Memory B cell (primary cell): ENCODE data around the gene NEURL1B.

Experiments used
- ATAC-seq: fragments of 150-1000 bp; cut with Tn5 transposase; 2 replicates; pipeline ENCODE4 v1.10.0; 2021; ENCODE audit warnings: low read depth, mild to moderate bottlenecking, moderate library complexity
- DNase-seq, 2 donors: peaks; one replicate each; pipeline ENCODE4 v3.0.0; 2022; ENCODE audit warnings: low spot score in 2 of 2
- H3K27ac Mint-ChIP-seq: one replicate; pipeline ENCODE4 v1.8.0; 2022; ENCODE audit warnings: mild to moderate bottlenecking, moderate library complexity, mixed read lengths
- H3K27me3 Mint-ChIP-seq: one replicate; pipeline ENCODE4 v1.8.0; 2022; ENCODE audit warnings: mixed read lengths
- H3K36me3 Mint-ChIP-seq: one replicate; pipeline ENCODE4 v1.8.0; 2022; ENCODE audit warnings: mild to moderate bottlenecking, mixed read lengths
- H3K4me1 Mint-ChIP-seq: one replicate; pipeline ENCODE4 v1.8.0; 2022; ENCODE audit warnings: mixed read lengths
- H3K4me3 Mint-ChIP-seq: one replicate; pipeline ENCODE4 v1.8.0; 2022; ENCODE audit warnings: mild to moderate bottlenecking, moderate library complexity, mixed read lengths
- H3K9me3 Mint-ChIP-seq: one replicate; pipeline ENCODE4 v1.8.0; 2022; ENCODE audit warnings: mixed read lengths

The NEURL1B gene

DNA sequence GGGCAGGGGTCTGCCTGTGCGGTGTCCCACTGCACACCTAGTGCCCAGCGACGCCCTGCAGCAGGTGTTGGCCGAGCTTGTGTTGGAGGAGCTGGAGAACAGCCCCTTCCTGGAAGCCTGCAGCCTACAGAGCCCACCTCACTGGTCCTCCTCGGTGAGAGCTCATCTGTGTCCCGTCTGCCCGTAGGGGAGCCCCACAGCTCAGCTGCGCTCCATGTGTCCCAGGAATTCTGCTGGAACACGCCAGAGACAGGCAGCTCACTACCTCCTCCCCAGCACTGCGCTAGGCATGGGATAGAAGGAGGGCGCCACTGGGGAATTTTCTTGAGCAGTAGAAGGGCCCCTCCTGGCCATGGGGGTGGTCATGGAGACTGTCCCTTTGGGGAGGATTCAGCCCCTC is 85.9 kb downstream of the NEURL1B start:
- no peak overlapping the region for H3K4me3 Mint-ChIP-seq
- no peaks in the 10 kb centered on the region for H3K9me3 Mint-ChIP-seq
- no peaks in the 10 kb centered on the region for H3K36me3 Mint-ChIP-seq
- peaks cover 3% of the 10 kb centered on the region for H3K27me3 Mint-ChIP-seq
- ATAC-seq (no peak), DNase-seq (no peak)
- H3K27ac Mint-ChIP-seq = no peak overlapping the region
- peaks cover 5% of the 10 kb centered on the region for H3K4me1 Mint-ChIP-seq

GRCh38 chr5:172727551-172727950 is 86.5 kb downstream of the NEURL1B start:
- Mint-ChIP-seq H3K36me3 (no peaks in the 10 kb centered on the region), H3K4me1 (peaks cover 7% of the 10 kb centered on the region)
- no peak for ATAC-seq

GRCh38 chr5:172728481-172729241 is 87.6 kb downstream of the NEURL1B start:
- Mint-ChIP-seq H3K4me1 (peaks cover 10% of the 10 kb centered on the region), H3K9me3 (no peaks in the 10 kb centered on the region), H3K4me3 (no peak overlapping the region), H3K36me3 (no peaks in the 10 kb centered on the region), H3K27me3 (peaks cover 3% of the 10 kb centered on the region), H3K27ac (peak overlapping the region; percentile 3)
- DNase-seq = no peak
- no peak for ATAC-seq

More at GRCh38 chr5:172727551-172727950, 86.5 kb downstream of the NEURL1B start:
- DNase-seq = no peak
- H3K9me3 Mint-ChIP-seq = no peaks in the 10 kb centered on the region
- H3K27ac Mint-ChIP-seq = peak overlapping the region; percentile 3
- H3K4me3 Mint-ChIP-seq = no peak overlapping the region
- H3K27me3 Mint-ChIP-seq = peaks cover 3% of the 10 kb centered on the region

- ATAC-seq = no peak
- H3K4me3 Mint-ChIP-seq = no peak overlapping the region
- H3K27me3 Mint-ChIP-seq = peaks cover 3% of the 10 kb centered on the region
- no peak overlapping the region for H3K27ac Mint-ChIP-seq
- no peaks in the 10 kb centered on the region for H3K9me3 Mint-ChIP-seq
- no peaks in the 10 kb centered on the region for H3K36me3 Mint-ChIP-seq
- H3K4me1 Mint-ChIP-seq = peaks cover 10% of the 10 kb centered on the region
- no peak for DNase-seq
Measured at GRCh38 chr5:172729588-172729987, 88.5 kb downstream of the NEURL1B start.

- peaks cover 13% of the 10 kb centered on the region for H3K4me1 Mint-ChIP-seq
- no peaks in the 10 kb centered on the region for H3K36me3 Mint-ChIP-seq
- H3K27ac Mint-ChIP-seq = peak overlapping the region; percentile 8
- DNase-seq (no peak), ATAC-seq (no peak)
- H3K27me3 Mint-ChIP-seq = peaks cover 3% of the 10 kb centered on the region
- no peak overlapping the region for H3K4me3 Mint-ChIP-seq
- H3K9me3 Mint-ChIP-seq = no peaks in the 10 kb centered on the region
Measured at GRCh38 chr5:172730222-172730621, 89.2 kb downstream of the NEURL1B start.

DNA sequence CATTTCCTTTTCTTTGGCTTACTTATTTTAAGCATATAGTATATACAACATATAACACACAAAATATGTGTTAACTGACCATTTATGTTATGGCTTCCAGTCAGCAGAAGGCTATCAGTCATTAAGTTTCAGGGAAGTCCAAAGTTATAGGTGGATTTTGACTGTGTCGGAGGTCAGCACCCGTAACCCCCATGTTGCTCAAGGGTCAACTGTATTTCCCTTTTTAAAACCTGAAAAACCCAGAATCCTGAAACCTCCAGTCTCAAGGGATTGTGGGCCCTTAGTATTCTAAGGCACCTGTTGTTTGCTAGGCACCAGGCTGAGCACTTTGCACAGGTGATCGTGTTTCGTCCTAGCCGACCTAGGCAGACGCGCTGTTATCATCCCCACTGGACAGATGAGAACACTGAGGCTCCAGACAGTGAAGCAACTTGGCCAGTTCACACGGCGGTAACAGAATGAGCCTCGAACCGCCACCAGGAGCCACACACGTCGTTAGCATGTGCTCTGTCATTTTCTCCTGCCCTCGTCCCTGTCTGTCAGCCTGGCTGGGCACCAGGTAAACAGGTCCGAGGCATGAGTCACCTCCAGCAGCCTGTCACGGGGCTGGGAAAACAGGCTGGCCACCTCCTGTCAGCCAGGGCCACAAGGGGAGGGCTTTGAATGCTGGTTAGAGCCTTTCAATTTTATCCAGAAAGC is 90.1 kb downstream of the NEURL1B start:
- Mint-ChIP-seq H3K27me3 (peaks cover 1% of the 10 kb centered on the region), H3K4me1 (peaks cover 13% of the 10 kb centered on the region), H3K27ac (peak overlapping the region; percentile 55), H3K36me3 (no peaks in the 10 kb centered on the region), H3K4me3 (no peak overlapping the region), H3K9me3 (no peaks in the 10 kb centered on the region)
- no peak for DNase-seq
- ATAC-seq = peak; percentile 7

DNA sequence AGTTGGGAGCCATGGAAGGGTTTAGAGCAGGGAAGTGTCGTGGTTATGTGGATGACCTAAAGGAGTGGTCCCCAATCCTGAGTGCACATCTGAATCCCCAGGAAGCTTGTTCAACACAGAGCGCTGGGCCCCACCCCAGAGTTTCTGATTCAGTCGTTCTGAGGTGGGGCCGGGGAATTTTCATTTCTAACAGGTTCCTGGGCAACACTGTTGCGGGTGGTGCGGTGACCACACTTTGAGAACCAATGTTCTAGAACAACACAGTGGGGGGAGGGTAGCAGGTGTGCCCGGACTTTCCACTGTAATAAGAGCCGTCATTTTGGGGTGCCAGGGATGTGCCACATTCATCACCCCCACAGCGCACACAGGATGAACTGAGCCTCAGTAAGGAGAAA is 90.6 kb downstream of the NEURL1B start:
- peaks cover 1% of the 10 kb centered on the region for H3K27me3 Mint-ChIP-seq
- H3K9me3 Mint-ChIP-seq = no peaks in the 10 kb centered on the region
- ATAC-seq = peak; percentile 76
- no peaks in the 10 kb centered on the region for H3K36me3 Mint-ChIP-seq
- H3K4me3 Mint-ChIP-seq = no peak overlapping the region
- H3K27ac Mint-ChIP-seq = peak overlapping the region; percentile 55
- DNase-seq = no peak
- H3K4me1 Mint-ChIP-seq = peaks cover 13% of the 10 kb centered on the region

DNA sequence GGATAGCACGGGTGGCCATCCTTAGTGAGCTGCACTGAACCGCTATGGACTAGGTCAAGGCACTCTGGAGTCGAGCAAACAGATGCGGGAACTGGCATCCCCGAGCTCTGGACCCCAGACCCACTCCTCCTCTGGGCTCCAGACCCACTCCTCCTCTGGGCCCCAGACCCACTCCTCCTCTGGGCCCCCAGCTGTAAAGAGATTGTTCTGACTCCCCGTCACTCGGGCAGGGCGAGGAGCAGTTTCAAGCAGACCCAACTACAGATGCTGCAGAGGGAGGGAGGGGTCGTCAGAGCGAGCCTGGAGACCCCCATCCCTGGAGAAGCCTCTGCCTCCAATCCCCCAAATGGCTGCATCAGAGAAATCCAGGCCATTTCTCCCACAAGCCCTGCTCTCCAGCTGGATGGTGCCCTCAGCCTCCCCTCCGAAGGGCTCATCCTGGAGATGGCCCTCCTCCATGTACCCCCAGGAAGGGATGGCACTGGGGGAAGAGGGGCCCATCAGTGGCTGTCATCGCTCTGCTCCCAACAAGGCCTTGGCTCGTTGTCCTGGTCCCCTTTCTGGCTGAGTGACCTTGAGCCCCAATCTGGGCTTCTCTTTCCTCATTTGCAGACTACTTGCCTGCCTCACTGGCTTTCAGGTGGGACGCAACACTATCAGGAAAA is 91.3 kb downstream of the NEURL1B start:
- H3K36me3 Mint-ChIP-seq = no peaks in the 10 kb centered on the region
- no peak overlapping the region for H3K4me3 Mint-ChIP-seq
- H3K27me3 Mint-ChIP-seq = peaks cover 1% of the 10 kb centered on the region
- no peak overlapping the region for H3K27ac Mint-ChIP-seq
- peaks cover 14% of the 10 kb centered on the region for H3K4me1 Mint-ChIP-seq
- ATAC-seq (no peak), DNase-seq (no peak)
- H3K9me3 Mint-ChIP-seq = no peaks in the 10 kb centered on the region

- DNase-seq (no peak), ATAC-seq (no peak)
- H3K27me3 Mint-ChIP-seq = no peaks in the 10 kb centered on the region
- H3K27ac Mint-ChIP-seq = no peak overlapping the region
- no peaks in the 10 kb centered on the region for H3K36me3 Mint-ChIP-seq
- no peak overlapping the region for H3K4me3 Mint-ChIP-seq
- H3K4me1 Mint-ChIP-seq = peaks cover 14% of the 10 kb centered on the region
- H3K9me3 Mint-ChIP-seq = no peaks in the 10 kb centered on the region
Measured at GRCh38 chr5:172733131-172733973, 92.3 kb downstream of the NEURL1B start.

GRCh38 chr5:172733974-172734346 is 92.9 kb downstream of the NEURL1B start:
- no peak for DNase-seq
- no peaks in the 10 kb centered on the region for H3K27me3 Mint-ChIP-seq
- no peak overlapping the region for H3K27ac Mint-ChIP-seq
- H3K4me1 Mint-ChIP-seq = peaks cover 14% of the 10 kb centered on the region
- ATAC-seq = no peak
- no peak overlapping the region for H3K4me3 Mint-ChIP-seq
- no peaks in the 10 kb centered on the region for H3K9me3 Mint-ChIP-seq
- H3K36me3 Mint-ChIP-seq = no peaks in the 10 kb centered on the region

GRCh38 chr5:172735141-172735831 is 94.2 kb downstream of the NEURL1B start:
- Mint-ChIP-seq H3K27ac (no peak overlapping the region), H3K36me3 (no peaks in the 10 kb centered on the region), H3K4me1 (peaks cover 14% of the 10 kb centered on the region), H3K4me3 (no peak overlapping the region), H3K9me3 (peaks cover 2% of the 10 kb centered on the region), H3K27me3 (no peaks in the 10 kb centered on the region)
- no peak for DNase-seq
- ATAC-seq = no peak

GRCh38 chr5:172736508-172737135 is 95.6 kb downstream of the NEURL1B start:
- H3K9me3 Mint-ChIP-seq = peaks cover 5% of the 10 kb centered on the region
- ATAC-seq (no peak), DNase-seq (no peak)
- no peak overlapping the region for H3K4me3 Mint-ChIP-seq
- H3K4me1 Mint-ChIP-seq = peaks cover 18% of the 10 kb centered on the region
- H3K36me3 Mint-ChIP-seq = peaks cover 2% of the 10 kb centered on the region
- H3K27ac Mint-ChIP-seq = peak overlapping the region; percentile 11
- H3K27me3 Mint-ChIP-seq = no peaks in the 10 kb centered on the region

DNA sequence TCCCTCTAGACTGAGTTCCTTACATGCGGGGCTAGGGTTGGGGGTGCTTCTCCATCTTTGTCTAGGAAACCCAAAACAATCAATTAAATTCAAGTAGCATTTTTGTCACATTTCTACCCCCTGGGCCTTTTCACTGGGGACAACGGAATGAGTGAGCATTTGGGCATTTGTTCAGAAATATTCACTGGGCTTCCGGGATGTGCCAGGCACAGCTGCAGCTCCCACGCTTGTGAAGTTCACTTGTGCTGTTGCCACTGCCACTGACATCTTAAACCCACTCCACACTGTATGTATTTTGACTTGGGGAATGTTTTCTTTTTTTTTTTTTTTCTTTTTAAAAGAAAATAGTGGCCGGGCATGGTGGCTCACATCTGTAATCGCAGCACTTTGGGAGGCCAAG is 98.3 kb downstream of the NEURL1B start:
- no peak overlapping the region for H3K27ac Mint-ChIP-seq
- DNase-seq (no peak), ATAC-seq (no peak)
- H3K4me1 Mint-ChIP-seq = peaks cover 18% of the 10 kb centered on the region
- H3K9me3 Mint-ChIP-seq = peaks cover 5% of the 10 kb centered on the region
- H3K36me3 Mint-ChIP-seq = peaks cover 2% of the 10 kb centered on the region
- H3K27me3 Mint-ChIP-seq = no peaks in the 10 kb centered on the region
- no peak overlapping the region for H3K4me3 Mint-ChIP-seq
